Keratinocyte (primary cell): ENCODE measurements around the gene BRINP3. TPM values are rescaled to one million over a fixed set of nuclear protein-coding genes. Genes with fewer than 3 reads are reported as not detected.

Source experiments
- DNase-seq: peaks from one replicate; pipeline ENCODE4 v3.0.0-alpha.2; 2011; ENCODE audit warnings: low read depth, missing footprints, low spot score
- FAIRE-seq: peaks from 2 replicates; lab custom pipeline; 2011; peaks lifted over from hg19 to GRCh38; lab: Jason Lieb, UNC
- H2AFZ ChIP-seq: 2 replicates; pipeline ENCODE4 v1.6.0; 2012; ENCODE audit warnings: low read length, control low read depth, inconsistent platforms; ENCODE audit not compliant: control insufficient read depth
- H3K27ac ChIP-seq: 2 replicates; pipeline ENCODE4 v1.5.1; 2011; ENCODE audit warnings: low read length; ENCODE audit not compliant: control insufficient read depth, insufficient read depth
- H3K27me3 ChIP-seq: 3 replicates; pipeline ENCODE4 v1.6.0; 2011; ENCODE audit warnings: low read length; ENCODE audit not compliant: control insufficient read depth, insufficient read depth; ENCODE audit errors: extremely low read depth
- H3K36me3 ChIP-seq, 2 experiments: 2 replicates in 1 of 2; 3 replicates in 1 of 2; pipeline ENCODE4 v1.5.1; 2011; ENCODE audit warnings: low read length in 2 of 2, mild to moderate bottlenecking in 1 of 2; ENCODE audit not compliant: control insufficient read depth in 2 of 2, insufficient read depth in 2 of 2; ENCODE audit errors: extremely low read depth in 1 of 2
- H3K4me1 ChIP-seq: 3 replicates; pipeline ENCODE4 v1.5.1; 2011; ENCODE audit warnings: low read length; ENCODE audit not compliant: control insufficient read depth, insufficient read depth; ENCODE audit errors: extremely low read depth
- H3K4me2 ChIP-seq: 3 replicates; pipeline ENCODE4 v1.6.0; 2011; ENCODE audit warnings: low read depth, low read length; ENCODE audit not compliant: control insufficient read depth, insufficient read depth; ENCODE audit errors: extremely low read depth
- H3K4me3 ChIP-seq, 3 experiments: fragments of 200-600 bp in 1 of 3; sonication (generic) in 1 of 3; 2 replicates in 2 of 3; 3 replicates in 1 of 3; pipeline ENCODE4 v1.5.1; 2011 to 2016; ENCODE audit warnings: low read length in 3 of 3, mild to moderate bottlenecking in 3 of 3, control low read depth in 2 of 3, inconsistent platforms in 1 of 3, low read depth in 1 of 3, mixed read lengths in 1 of 3, mixed run types in 1 of 3, moderate library complexity in 1 of 3; ENCODE audit not compliant: control insufficient read depth in 2 of 3, insufficient read depth in 2 of 3; ENCODE audit errors: extremely low read depth in 1 of 3
- H3K79me2 ChIP-seq: 2 replicates; pipeline ENCODE4 v1.6.0; 2012; ENCODE audit warnings: low read length; ENCODE audit not compliant: control insufficient read depth, insufficient read depth
- H3K9ac ChIP-seq: 3 replicates; pipeline ENCODE4 v1.6.0; 2011; ENCODE audit warnings: low read length; ENCODE audit not compliant: control insufficient read depth, insufficient read depth; ENCODE audit errors: extremely low read depth
- H3K9me1 ChIP-seq: 3 replicates; pipeline ENCODE4 v1.6.0; 2011; ENCODE audit warnings: low read length; ENCODE audit not compliant: control insufficient read depth, insufficient read depth; ENCODE audit errors: extremely low read depth
- H3K9me3 ChIP-seq: 2 replicates; pipeline ENCODE4 v1.5.1; 2012; ENCODE audit warnings: low read depth, low read length; ENCODE audit not compliant: control insufficient read depth
- H4K20me1 ChIP-seq: 3 replicates; pipeline ENCODE4 v1.6.0; 2011; ENCODE audit warnings: low read length; ENCODE audit not compliant: control insufficient read depth, insufficient read depth; ENCODE audit errors: extremely low read depth
- EZH2 ChIP-seq: IDR thresholded peaks from one replicate; pipeline ENCODE4 v1.6.1; 2012; ENCODE audit warnings: inconsistent platforms, mild to moderate bottlenecking, low read length, moderate library complexity
- dilution Hi-C: fragments of 300-500 bp; cut with MboI; formaldehyde crosslinking; loops from one replicate; pipeline ENCODE4 v1.7.0; 2020; ENCODE audit warnings: low sequenced_read_pairs; ENCODE audit not compliant: extremely low pct_ligation_motif_present
- polyA plus RNA-seq, 5 experiments: library from polyadenylated mRNA; depleted of rRNA in 3 of 5; stranded (reverse) in 3 of 5; stranded (forward) in 1 of 5; unstranded in 1 of 5; fragments of >200 nt; gene quantifications; 1 replicate in 1 of 5; 2 replicates in 3 of 5; 3 replicates in 1 of 5; pipeline versions ENCODE4 v1.2.1 to v1.2.3, GENCODE V29; 2011 to 2012; ENCODE audit warnings: missing spikeins in 2 of 5, low read depth in 1 of 5, low replicate concordance in 1 of 5
- TF ChIP-seq, protein P1 (sequence below), 3 experiments: IDR thresholded peaks in 1 of 3; conservative IDR thresholded peaks in 1 of 3; optimal IDR thresholded peaks in 1 of 3; 2 replicates in 2 of 3; 3 replicates in 1 of 3; pipeline versions ENCODE3 to v1.5.1; 2011; ENCODE audit warnings: low read length in 3 of 3, mild to moderate bottlenecking in 3 of 3, moderate library complexity in 2 of 3, control low read depth in 1 of 3, inconsistent platforms in 1 of 3; ENCODE audit not compliant: insufficient read depth in 2 of 3; ENCODE audit errors: extremely low read depth in 1 of 3

The BRINP3 gene
- polyA plus RNA-seq, 1 donor (not counting 4 experiments of a cell fraction or from before 2014, with no cell fraction given): not detected

DNA sequence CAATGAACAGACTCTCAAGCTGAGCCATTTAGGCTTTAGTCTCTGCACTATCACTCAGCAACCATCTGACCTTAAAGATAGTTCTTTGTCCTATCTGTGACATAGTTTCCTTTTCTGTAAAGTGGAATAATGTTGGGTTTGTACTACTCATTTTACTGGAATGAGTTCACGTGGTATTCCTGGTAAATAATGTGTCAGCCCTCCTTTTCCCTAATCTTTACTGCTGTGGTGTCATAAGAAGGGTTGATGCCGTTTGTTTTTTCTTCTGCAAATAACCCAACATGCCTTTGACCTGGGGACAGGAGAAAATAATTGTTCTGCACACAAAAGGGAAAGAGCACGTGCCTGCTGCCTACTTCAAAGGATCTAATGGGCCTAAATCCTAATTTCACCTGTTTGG, 297.8 kb downstream of the BRINP3 start:
- H3K4me1 ChIP-seq: no peaks in the 10 kb centered on the region
- no peaks in the 10 kb centered on the region for H3K36me3 ChIP-seq
- no peak overlapping the region for H2AFZ ChIP-seq
- H3K9ac ChIP-seq: no peak overlapping the region
- H4K20me1 ChIP-seq: no peaks in the 10 kb centered on the region
- no peaks in the 10 kb centered on the region for H3K27me3 ChIP-seq
- TF ChIP-seq EZH2: no peak
- TF ChIP-seq, protein P1, sequence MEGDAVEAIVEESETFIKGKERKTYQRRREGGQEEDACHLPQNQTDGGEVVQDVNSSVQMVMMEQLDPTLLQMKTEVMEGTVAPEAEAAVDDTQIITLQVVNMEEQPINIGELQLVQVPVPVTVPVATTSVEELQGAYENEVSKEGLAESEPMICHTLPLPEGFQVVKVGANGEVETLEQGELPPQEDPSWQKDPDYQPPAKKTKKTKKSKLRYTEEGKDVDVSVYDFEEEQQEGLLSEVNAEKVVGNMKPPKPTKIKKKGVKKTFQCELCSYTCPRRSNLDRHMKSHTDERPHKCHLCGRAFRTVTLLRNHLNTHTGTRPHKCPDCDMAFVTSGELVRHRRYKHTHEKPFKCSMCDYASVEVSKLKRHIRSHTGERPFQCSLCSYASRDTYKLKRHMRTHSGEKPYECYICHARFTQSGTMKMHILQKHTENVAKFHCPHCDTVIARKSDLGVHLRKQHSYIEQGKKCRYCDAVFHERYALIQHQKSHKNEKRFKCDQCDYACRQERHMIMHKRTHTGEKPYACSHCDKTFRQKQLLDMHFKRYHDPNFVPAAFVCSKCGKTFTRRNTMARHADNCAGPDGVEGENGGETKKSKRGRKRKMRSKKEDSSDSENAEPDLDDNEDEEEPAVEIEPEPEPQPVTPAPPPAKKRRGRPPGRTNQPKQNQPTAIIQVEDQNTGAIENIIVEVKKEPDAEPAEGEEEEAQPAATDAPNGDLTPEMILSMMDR (optimal IDR thresholded peaks at IDR 0.05 in 1 of 3, IDR thresholded peaks at IDR 0.05 in 1 of 3, conservative IDR thresholded peaks at IDR 0.05 in 1 of 3; ENCODE audit: extremely low read depth in 1 of 3, insufficient read depth in 2 of 3, low read length in 3 of 3): no peak
- DNase-seq: no peak
- FAIRE-seq: no peak
- no peaks in the 10 kb centered on the region for H3K9me1 ChIP-seq
- H3K9me3 ChIP-seq: no peaks in the 10 kb centered on the region
- H3K4me2 ChIP-seq: no peak overlapping the region
- H3K4me3 ChIP-seq: no peak overlapping the region
- H3K79me2 ChIP-seq: no peaks in the 10 kb centered on the region
- H3K27ac ChIP-seq: no peak overlapping the region
- dilution Hi-C loops: no loop called here

DNA sequence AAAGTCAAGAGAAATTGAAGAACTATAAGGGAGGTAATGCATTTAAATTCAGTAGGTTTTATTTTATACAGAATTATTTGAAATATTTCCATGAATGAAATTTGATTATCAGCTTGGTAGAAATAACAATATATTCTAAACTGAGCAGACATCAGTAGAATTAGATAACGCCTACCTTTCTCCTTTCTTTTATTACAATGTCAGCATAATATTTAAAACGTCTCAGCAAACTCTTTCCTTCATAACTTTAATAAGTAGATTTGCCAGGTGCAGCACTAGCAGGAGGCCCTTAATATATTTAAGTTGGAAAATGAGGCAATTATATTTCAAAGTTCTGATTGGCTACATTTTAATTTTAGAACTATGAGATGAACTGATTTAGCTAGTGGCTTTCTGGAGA, 298.8 kb downstream of the BRINP3 start:
- Histone ChIP-seq H3K27me3 (no peaks in the 10 kb centered on the region), H3K9me1 (no peaks in the 10 kb centered on the region), H3K27ac (no peak overlapping the region), H3K79me2 (no peaks in the 10 kb centered on the region), H3K4me3 (no peak overlapping the region), H2AFZ (no peak overlapping the region), H3K9me3 (no peaks in the 10 kb centered on the region), H3K9ac (no peak overlapping the region), H3K36me3 (no peaks in the 10 kb centered on the region), H3K4me1 (no peaks in the 10 kb centered on the region), H3K4me2 (no peak overlapping the region), H4K20me1 (no peaks in the 10 kb centered on the region)
- dilution Hi-C loops: no loop called here
- no peak for FAIRE-seq
- no peak for TF ChIP-seq EZH2
- TF ChIP-seq, protein P1 (optimal IDR thresholded peaks at IDR 0.05 in 1 of 3, IDR thresholded peaks at IDR 0.05 in 1 of 3, conservative IDR thresholded peaks at IDR 0.05 in 1 of 3; ENCODE audit: extremely low read depth in 1 of 3, insufficient read depth in 2 of 3, low read length in 3 of 3): no peak
- DNase-seq: no peak
